Measurements from ENCODE around the gene MPI. TPM values are rescaled to one million over a fixed set of nuclear protein-coding genes. Genes with fewer than 3 reads are reported as not detected.

The MPI gene
- total and polyA plus RNA-seq, 10 of the 15 experiments (the other 5 are each of a cell fraction or from before 2014, with no cell fraction given): 35.6 to 93.9 (median 44.1) TPM

DNA sequence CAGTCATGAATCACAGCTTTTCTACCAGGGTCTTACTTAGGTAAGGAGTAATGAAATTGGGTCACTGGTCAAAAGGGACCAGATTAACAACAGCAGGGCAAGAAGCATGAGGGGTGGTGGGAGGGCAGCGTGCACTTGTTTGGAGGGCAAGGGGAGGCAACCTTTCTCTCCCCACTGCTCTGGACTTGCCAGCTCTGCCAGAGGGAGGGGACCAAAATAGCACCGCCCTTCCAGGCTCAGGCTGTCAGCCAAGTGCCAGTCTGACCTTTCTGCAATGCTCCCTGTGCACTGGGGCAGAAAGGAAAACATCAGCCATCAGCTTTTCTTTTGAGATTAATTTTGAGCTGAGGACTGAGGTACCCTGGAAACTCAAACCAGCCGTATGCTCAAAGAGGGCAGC, 42.4 kb upstream of the MPI start (continued):
- no peak for TF ChIP-seq STAT1 (conservative IDR thresholded peaks at IDR 0.05)
- no peak for TF ChIP-seq WRNIP1 (IDR thresholded peaks at IDR 0.05; ENCODE audit: borderline replicate concordance, low read depth, low read length)
- TF ChIP-seq KDM1A (IDR thresholded peaks at IDR 0.05; ENCODE audit: borderline replicate concordance): no peak
- TF ChIP-seq TBL1XR1 (IDR thresholded peaks at IDR 0.05; ENCODE audit: low read depth, low read length): no peak
- TF ChIP-seq, protein P1, sequence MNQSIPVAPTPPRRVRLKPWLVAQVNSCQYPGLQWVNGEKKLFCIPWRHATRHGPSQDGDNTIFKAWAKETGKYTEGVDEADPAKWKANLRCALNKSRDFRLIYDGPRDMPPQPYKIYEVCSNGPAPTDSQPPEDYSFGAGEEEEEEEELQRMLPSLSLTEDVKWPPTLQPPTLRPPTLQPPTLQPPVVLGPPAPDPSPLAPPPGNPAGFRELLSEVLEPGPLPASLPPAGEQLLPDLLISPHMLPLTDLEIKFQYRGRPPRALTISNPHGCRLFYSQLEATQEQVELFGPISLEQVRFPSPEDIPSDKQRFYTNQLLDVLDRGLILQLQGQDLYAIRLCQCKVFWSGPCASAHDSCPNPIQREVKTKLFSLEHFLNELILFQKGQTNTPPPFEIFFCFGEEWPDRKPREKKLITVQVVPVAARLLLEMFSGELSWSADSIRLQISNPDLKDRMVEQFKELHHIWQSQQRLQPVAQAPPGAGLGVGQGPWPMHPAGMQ (IDR thresholded peaks at IDR 0.05; ENCODE audit: borderline replicate concordance): no peak
- no peak for TF ChIP-seq CBFB (IDR thresholded peaks at IDR 0.05; ENCODE audit: low read depth)
- TF ChIP-seq NR2F1 (conservative IDR thresholded peaks at IDR 0.05): no peak

DNA sequence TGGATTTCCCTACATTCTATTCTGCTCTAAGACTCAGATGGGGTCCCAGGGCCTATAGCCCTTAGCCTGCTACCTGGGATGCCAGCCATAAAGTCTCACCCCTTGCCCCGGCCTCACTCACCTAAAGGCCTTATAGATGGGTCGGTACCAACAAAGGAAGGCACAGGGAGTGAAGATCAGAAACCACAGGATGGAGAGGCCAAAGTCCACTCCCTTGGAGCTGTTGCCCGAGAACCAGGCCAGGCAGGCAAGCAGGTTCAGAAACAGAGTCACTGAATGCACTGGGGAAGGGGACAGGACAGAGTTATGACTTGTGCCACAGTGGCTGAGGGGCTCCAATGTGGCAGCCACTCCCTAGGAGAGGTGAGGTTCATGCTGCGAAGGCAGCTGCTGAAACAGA, 39.4 kb upstream of the MPI start:
- H3K4me3 ChIP-seq: no peak overlapping the region
- no peaks in the 10 kb centered on the region for H3K9me3 ChIP-seq (replicated peaks; ENCODE audit: control insufficient read depth, insufficient read depth, low read length)
- SMC1A ChIA-PET (ENCODE audit: uncharacterized antibody, unreplicated experiment): interaction anchor here (1.0 kb wide), 1 partner anchor 19 kb away, joined by 3 read pairs; no protein-coding TSS in a partner anchor
- no peak overlapping the region for H2AFZ ChIP-seq (ENCODE audit: control insufficient read depth, low read depth, low read length)
- in situ Hi-C loops (cut with MboI) (no loop called here), intact Hi-C loops (cut with micrococcal nuclease; ENCODE audit: unreplicated experiment) (no loop called here)
- no peak for ATAC-seq
- POLR2A ChIA-PET: no interaction called here
- H3K4me2 ChIP-seq (ENCODE audit: control insufficient read depth, insufficient read depth): no peak overlapping the region
- CTCF ChIA-PET: interaction anchor here (4.2 kb wide), 1 partner anchor 52 kb away, joined by 18 read pairs; no protein-coding TSS in a partner anchor
- no peaks in the 10 kb centered on the region for H4K20me1 ChIP-seq (ENCODE audit: control insufficient read depth, insufficient read depth)
- no peaks in the 10 kb centered on the region for H3K27me3 ChIP-seq (replicated peaks in 1 of 2; ENCODE audit: control insufficient read depth in 2 of 2, insufficient read depth in 2 of 2, low read length in 1 of 2)
- WGBS (ENCODE audit: insufficient coverage, insufficient replicate concordance, low lambda C conversion rate, missing lambda C conversion rate): 99% methylated on average over 4 of the region's 4 CpGs
- no peaks in the 10 kb centered on the region; the same call in 1 of the 2 replicates for H3K79me2 ChIP-seq (ENCODE audit: control insufficient read depth, insufficient read depth, low read length)
- FAIRE-seq: no peak
- no peak for DNase-seq (ENCODE audit: low read depth, low spot score)
- peaks cover 36 to 46% of the 10 kb centered on the region in 2 experiments; a peak in 3 of 4 replicates for H3K36me3 ChIP-seq (ENCODE audit: control insufficient read depth in 2 of 2, insufficient read depth in 2 of 2, low read length in 1 of 2)
- H3K4me1 ChIP-seq (ENCODE audit: control insufficient read depth, insufficient read depth, low read length): peaks cover 5% of the 10 kb centered on the region
- no peak for TF ChIP-seq CHD2 (IDR thresholded peaks at IDR 0.05; ENCODE audit: borderline replicate concordance, low read depth, low read length)
- no peak for TF ChIP-seq SREBF1 (IDR thresholded peaks at IDR 0.05; ENCODE audit: low read length)
- no peak for TF ChIP-seq CREB1 (IDR thresholded peaks at IDR 0.05; ENCODE audit: low read depth)
- no peak for TF ChIP-seq CHD4 (IDR thresholded peaks at IDR 0.05)
- no peak for TF ChIP-seq JUNB (IDR thresholded peaks at IDR 0.05)
- TF ChIP-seq ZNF384 (IDR thresholded peaks at IDR 0.05; ENCODE audit: borderline replicate concordance, low read depth, low read length): no peak
- TF ChIP-seq, protein P2, sequence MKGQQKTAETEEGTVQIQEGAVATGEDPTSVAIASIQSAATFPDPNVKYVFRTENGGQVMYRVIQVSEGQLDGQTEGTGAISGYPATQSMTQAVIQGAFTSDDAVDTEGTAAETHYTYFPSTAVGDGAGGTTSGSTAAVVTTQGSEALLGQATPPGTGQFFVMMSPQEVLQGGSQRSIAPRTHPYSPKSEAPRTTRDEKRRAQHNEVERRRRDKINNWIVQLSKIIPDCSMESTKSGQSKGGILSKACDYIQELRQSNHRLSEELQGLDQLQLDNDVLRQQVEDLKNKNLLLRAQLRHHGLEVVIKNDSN (IDR thresholded peaks at IDR 0.05; ENCODE audit: borderline replicate concordance, extremely low read length, insufficient read depth, low read depth, low read length): no peak
- no peak for TF ChIP-seq RELA (IDR thresholded peaks at IDR 0.05; ENCODE audit: borderline replicate concordance, partially characterized antibody)
- no peak for TF ChIP-seq EP300 (IDR thresholded peaks at IDR 0.05; ENCODE audit: borderline replicate concordance in 1 of 2, control insufficient read depth in 1 of 2, low read depth in 2 of 2, low read length in 2 of 2)
- TF ChIP-seq ATF7 (IDR thresholded peaks at IDR 0.05; ENCODE audit: low read depth): no peak
- TF ChIP-seq GABPA (IDR thresholded peaks at IDR 0.05; ENCODE audit: low read depth): no peak
- no peak for TF ChIP-seq HDGF (IDR thresholded peaks at IDR 0.05)
- no peak overlapping the region for H3K27ac ChIP-seq (ENCODE audit: control insufficient read depth, insufficient read depth)
- H3K9ac ChIP-seq (ENCODE audit: control insufficient read depth, insufficient read depth, low read length): no peak overlapping the region
- no TSS peak for BruUV-seq (replicated peaks)
- RAD21 ChIA-PET (ENCODE audit: unreplicated experiment): no interaction called here

Data from GM12878 (cell line).